NCI-H146 treated with DMSO at 0.1 percent for 48 hours (cell line): ENCODE data around the gene SHD.
"Not testable (repeated sequence)": the region's sequence is repeated elsewhere in the genome, so short reads cannot be mapped to it uniquely, and the experiment has no call there.

Experiments
- DNase-seq: peaks from one replicate; lab custom pipeline; 2025; ENCODE audit not compliant: unreplicated experiment; lab: John Stamatoyannopoulos, UW

The SHD gene

DNA sequence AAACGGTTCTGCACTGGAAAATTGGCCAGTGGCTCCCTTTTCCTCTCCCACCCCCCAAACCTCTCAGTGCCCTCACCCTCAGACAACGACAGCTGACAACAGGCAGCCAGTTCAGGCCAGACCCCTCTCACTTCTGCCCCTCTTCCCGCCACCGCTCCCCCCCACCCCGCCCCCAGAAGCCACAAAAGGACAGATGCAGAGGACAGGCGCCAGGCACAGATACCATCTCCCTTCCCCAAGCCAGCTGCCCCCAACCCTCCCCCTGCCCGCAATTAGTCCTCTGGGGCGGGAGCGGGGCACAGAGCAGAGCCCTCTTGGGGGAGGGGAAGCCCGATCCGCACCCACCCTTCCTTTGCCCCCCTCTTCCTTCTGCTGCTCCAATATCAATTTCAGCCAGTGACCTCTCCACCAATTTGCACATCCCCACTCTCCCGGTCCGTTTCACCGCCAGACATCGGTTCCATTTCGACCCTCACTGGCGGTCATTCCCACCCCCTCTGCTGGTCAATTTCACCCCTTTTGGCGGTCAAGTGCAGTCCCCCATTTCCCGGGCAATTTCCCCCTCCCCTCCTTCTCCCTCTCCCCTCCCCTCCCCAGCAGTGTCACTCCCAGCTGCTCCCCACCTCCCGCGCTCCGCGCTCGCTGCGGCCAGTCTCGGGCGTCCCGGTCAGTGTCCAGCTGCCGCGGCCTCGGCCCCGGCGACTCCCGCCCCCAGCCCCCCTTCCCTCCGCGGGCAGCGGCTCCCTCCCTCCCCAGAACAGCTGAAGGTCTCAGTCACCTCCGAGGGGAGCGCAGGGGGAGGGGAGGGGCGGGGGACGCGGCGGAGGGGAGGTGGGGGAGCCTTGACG is at the start of gene SHD:
Gene SHD (plus strand): TSS at position 848 of the 848 bp plus-strand sequence. CDS start 798 bp downstream, outside the sequence.
- DNase-seq, result peak; percentile 10

DNA sequence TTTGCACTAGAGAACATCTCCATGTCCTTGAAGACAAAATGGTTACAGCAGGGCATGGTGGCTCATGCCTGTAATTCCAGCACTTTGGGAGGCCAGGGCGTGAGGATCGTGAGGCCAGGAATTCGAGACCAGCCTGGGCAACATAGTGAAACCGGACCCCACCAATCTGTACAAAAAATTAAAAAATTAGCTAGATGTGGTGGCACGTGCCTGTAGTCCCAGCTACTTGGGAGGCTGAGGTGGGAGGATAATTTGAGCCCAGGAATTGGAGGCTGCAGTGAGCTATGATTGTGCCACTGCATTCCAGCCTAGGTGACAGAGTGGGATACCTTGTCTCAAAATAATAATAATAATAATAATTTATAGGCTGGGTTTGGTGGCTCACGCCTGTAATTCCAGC is 48.8 kb upstream of the SHD start:
- DNase-seq, result not testable (repeated sequence)

- not testable (repeated sequence) for DNase-seq
Measured at GRCh38 chr19:4231521-4231920, 47.5 kb upstream of the SHD start.

- DNase-seq, result not testable (repeated sequence)
Measured at GRCh38 chr19:4232139-4232538, 46.9 kb upstream of the SHD start.

DNA sequence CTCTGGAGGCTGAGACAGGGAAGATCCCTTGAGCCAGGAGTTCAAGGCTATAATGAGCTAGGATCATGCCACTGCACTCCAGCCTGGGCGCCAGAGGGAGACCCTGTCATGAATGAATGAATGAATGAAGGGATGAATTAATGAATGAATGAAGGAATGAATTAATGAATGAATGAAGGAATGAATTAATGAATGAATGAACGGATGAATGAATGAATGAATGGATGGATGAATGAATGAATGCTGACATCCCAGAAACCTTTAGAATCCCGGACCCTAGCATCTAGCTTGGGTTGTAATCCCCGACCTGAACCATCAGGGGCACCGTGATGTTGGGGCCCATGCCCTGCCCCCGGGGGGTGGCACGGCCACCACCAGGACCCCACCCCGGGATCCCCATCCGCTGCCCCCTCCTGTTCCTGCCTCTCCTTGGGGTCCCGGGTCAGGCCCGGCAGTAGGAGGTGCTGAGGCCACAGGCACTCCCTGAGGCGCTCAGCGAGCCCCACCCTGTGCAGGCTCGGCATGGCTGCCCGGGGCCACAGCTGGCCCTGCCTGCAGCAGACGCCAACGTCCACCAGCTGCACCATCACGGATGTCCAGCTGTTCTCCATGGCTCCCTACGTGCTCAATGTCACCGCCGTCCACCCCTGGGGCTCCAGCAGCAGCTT is 46.3 kb upstream of the SHD start:
- no peak for DNase-seq

DNA sequence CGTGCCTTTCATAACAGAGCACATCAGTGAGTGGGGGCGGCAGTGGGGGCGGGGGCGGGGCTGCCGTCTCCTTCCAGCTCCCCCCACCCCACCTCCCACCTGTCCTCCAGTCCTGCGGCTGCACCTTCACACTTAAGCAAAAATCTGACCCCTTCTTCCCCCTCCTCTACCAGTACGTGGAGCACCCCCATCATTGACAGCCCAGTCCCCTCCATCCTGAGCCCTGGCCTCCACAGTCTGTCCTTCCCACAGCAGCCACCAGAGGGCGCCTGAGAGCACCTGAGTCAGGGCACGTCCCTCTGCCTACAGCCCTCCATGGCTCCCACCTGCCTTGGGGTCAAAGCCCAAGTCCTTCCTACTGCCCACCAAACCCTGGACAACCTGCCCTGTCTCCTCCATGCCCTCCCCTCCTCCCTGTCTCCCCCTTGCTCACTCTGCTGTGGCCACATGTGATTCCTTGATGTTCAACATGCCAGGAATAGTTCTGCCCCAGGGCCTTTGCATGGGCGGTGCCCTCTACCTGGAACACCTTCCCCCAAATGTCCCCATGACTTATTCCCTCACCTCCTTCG is 45.7 kb upstream of the SHD start:
- DNase-seq, result peak; percentile 22

GRCh38 chr19:4234142-4234861 is 44.8 kb upstream of the SHD start:
- DNase-seq, result no peak

DNA sequence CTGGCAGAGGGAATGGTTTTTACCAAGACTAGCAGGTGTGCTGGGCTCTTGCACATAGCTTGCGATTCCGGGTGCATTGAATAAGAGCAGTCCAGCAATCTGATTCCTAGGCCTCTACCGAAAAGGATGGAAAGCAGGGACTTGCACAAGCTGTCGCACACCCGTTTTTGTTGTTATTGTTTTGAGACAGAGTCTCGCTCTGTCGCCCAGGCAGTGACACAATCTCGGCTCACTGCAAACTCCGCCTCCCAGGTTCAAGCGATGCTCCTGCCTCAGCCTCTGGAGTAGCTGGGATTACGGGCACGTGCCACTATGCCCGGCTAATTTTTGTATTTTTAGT is 44.2 kb upstream of the SHD start:
- DNase-seq, result no peak

- DNase-seq, result not testable (repeated sequence)
Measured at GRCh38 chr19:4237510-4237909, 41.6 kb upstream of the SHD start.

DNA sequence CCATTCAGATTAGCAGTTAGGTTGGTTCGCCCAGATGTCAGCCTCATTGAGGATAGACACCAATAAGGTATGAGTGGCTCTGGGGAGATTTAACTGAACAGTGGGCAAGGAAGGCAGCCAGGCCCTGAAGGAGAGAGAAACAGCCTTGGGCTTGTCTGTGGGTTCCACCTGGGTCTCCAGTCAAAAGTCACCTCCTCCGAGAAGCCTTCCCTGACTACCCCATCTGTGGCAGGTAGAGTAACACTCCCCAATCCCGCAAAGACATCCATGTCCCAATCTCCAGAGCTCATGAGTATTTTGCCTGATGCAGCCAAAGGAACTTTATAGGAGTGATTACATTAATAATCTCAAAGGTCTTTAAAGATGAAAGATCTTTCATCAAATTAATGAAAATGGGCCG is 40.2 kb upstream of the SHD start:
- DNase-seq, result no peak

DNA sequence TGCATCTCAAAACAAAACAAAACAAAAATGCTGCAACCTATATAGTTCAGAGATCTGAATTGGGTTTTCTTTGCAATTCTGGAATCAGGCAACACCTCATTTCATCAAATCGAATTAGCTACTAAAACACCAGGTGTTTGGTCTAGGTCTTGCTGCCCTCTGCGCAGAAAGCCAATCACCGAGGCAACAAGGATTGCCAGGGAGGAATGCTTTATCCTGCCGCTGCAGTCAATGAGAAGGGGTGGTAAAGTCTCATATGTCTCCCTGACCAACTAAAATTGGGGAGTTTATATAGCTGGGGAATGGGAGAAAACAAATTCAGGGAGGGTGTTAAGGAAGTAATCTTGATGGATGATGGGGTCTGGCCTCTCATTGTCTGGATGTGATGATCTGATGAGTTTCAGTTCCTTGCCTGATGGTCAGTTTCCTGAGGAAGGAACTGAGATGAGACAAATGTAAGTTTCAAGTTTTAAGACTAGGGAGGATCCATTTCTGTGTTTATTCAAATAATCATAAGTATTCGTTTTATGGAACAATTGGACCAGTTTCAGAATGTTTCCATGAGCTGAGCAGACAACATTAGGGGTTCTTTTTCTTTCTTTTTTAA is 37.1 kb upstream of the SHD start:
- DNase-seq, result no peak

DNA sequence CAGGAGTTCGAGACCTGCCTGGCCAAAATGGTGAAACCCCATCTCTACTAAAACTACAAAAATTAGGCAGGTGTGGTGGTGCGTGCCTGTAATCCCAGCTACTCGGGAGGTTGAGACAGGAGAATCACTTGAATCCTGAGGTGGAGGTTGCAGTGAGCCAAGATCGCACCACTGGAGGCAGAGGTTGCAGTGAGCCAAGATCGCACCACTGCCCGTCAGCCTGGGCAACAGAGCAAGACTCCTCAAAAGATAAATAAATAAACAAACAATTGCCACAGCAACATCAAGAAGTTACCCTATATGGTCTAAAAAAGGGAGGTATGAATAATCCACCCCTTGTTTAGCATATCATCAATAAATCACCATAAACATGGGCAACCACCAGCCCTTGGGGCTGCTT is 33.1 kb upstream of the SHD start:
- DNase-seq, result not testable (repeated sequence)

- DNase-seq, result peak; percentile 87
Measured at GRCh38 chr19:4246767-4247593, 32.1 kb upstream of the SHD start, which contains the start of gene YJU2. Gene YJU2 (plus strand): TSS chr19:4247080. CDS start chr19:4247147, 67 bp downstream.

GRCh38 chr19:4256563-4256962 is 22.5 kb upstream of the SHD start:
- no peak for DNase-seq

GRCh38 chr19:4257025-4257424 is 22.0 kb upstream of the SHD start:
- no peak for DNase-seq

DNA sequence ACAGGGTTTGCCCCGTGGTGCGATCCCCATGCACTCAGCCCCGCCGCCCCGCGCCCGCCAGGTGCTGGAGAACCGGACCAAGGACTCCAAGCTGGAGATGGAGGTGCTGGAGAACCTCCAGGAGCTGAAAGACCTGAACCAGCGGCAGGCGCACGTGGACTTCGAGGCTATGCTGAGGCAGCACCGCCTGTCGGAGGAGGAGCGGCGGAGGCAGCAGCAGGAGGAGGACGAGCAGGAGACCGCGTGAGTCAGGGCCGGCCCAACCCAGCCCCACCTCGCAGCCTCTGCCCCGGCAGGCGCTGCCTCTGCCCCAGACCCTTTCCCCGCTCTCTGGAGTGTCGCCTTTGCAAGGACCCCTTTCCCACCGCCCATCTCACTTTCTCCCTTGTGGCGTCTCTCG is 20.9 kb upstream of the SHD start:
- no peak for DNase-seq

DNA sequence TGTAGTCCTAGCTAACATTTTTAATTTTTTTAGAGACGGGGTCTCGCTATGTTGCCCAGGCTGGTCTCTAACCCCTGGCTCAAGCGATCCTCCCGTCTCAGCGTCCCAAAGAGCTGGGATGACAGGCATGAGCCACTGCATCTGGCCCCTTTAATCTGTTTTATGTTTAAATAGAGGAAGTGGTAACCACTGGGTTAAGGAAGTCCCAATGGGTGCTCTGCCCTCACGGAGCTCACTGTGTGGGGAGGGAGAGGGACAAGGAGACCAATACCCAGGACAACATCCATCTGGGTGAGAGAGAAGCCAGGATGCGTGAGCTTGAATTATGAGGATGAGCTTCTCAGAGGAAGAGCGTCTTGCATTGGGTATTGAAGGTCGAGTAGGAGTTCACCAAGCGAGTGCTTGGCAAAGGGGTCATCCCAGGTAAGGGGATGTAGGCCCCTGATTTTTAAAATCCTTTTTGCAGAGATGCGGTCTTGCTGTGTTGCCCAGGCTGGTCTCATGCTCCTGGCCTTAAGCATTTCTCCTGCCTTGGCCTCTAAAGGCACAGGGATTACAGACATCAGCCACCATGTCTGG is 18.4 kb upstream of the SHD start:
- DNase-seq, result no peak

- DNase-seq, result no peak
Measured at GRCh38 chr19:4264812-4265211, 14.3 kb upstream of the SHD start.

DNA sequence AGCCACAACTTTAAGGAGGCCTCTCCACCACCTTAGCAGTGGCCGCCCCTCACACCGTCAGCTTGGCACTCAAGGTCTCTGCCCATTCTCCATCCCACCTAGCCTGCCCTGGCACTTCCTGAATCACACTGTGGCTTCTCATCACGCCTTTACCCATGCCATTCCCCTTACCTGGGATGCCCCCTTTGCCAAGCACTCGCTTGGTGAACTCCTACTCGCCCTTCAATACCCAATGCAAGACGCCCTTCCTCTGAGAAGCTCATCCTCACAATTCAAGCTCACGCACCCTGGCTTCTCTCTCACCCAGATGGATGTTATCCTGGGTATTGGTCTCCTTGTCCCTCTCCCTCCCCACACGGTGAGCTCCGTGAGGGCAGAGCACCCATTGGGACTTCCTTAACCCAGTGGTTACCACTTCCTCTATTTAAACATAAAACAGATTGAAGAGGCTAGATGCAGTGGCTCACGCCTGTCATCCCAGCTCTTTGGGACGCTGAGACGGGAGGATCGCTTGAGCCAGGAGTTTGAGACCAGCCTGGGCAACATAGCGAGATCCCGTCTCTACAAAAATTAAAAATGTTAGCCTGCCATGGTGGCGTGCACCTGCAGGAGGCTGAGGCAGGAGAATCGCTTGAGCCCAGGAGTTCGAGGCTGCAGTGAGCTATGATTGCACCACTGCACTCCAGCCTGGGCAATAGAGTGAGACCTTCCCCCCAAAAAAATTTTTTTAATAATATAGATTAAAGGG is 12.6 kb upstream of the SHD start:
- DNase-seq, result no peak
